Astrocyte (in vitro differentiated cells and primary cell): ENCODE data around the gene PDLIM5. TPM values are rescaled to one million over a fixed set of nuclear protein-coding genes. Genes with fewer than 3 reads are reported as not detected.
A peak's percentile ranks its signal among the peaks of the same experiment; 100 is the strongest.

Source experiments
- DNase-seq: peaks from one replicate; pipeline ENCODE4 v3.0.0-alpha.2; 2010; ENCODE audit warnings: low read depth
- FAIRE-seq: peaks from 2 replicates; lab custom pipeline; 2011; peaks lifted over from hg19 to GRCh38; lab: Jason Lieb, UNC
- H2AFZ ChIP-seq: 2 replicates; pipeline ENCODE4 v1.6.0; 2012; ENCODE audit warnings: low read depth, low read length, inconsistent platforms
- H3K27ac ChIP-seq: 2 replicates; pipeline ENCODE4 v1.5.1; 2011; ENCODE audit warnings: low read depth, low read length, inconsistent platforms
- H3K27me3 ChIP-seq: 2 replicates; pipeline ENCODE4 v1.6.0; 2011; ENCODE audit warnings: low read length, inconsistent platforms; ENCODE audit not compliant: insufficient read depth
- H3K36me3 ChIP-seq: 2 replicates; pipeline ENCODE4 v1.5.1; 2011; ENCODE audit warnings: low read length, inconsistent platforms; ENCODE audit not compliant: insufficient read depth
- H3K4me1 ChIP-seq: 2 replicates; pipeline ENCODE4 v1.5.1; 2011; ENCODE audit warnings: low read length, inconsistent platforms; ENCODE audit not compliant: insufficient read depth
- H3K4me2 ChIP-seq: 2 replicates; pipeline ENCODE4 v1.6.0; 2012; ENCODE audit warnings: low read length, inconsistent platforms
- H3K4me3 ChIP-seq: 2 replicates; pipeline ENCODE4 v1.5.1; 2011; ENCODE audit warnings: low read depth, mild to moderate bottlenecking, low read length, inconsistent platforms; ENCODE audit not compliant: insufficient read depth
- H3K79me2 ChIP-seq: 2 replicates; pipeline ENCODE4 v1.6.0; 2012; ENCODE audit warnings: mild to moderate bottlenecking, low read length, inconsistent platforms; ENCODE audit not compliant: insufficient read depth
- H3K9ac ChIP-seq: 2 replicates; pipeline ENCODE4 v1.6.0; 2012; ENCODE audit warnings: mild to moderate bottlenecking, low read length, inconsistent platforms
- H3K9me3 ChIP-seq: 2 replicates; pipeline ENCODE4 v1.5.1; 2012; ENCODE audit warnings: low read depth, mild to moderate bottlenecking, low read length, inconsistent platforms; ENCODE audit not compliant: insufficient read depth
- H4K20me1 ChIP-seq: 2 replicates; pipeline ENCODE4 v1.6.0; 2012; ENCODE audit warnings: low read length, inconsistent platforms; ENCODE audit not compliant: insufficient read depth
- H3K27ac Mint-ChIP-seq: one replicate; pipeline ENCODE4 v1.8.0; 2021; ENCODE audit warnings: mild to moderate bottlenecking, mixed read lengths; ENCODE audit not compliant: unreplicated experiment
- H3K27me3 Mint-ChIP-seq: one replicate; pipeline ENCODE4 v1.8.0; 2021; ENCODE audit warnings: low read depth, mixed read lengths; ENCODE audit not compliant: unreplicated experiment
- H3K36me3 Mint-ChIP-seq: one replicate; pipeline ENCODE4 v1.8.0; 2021; ENCODE audit warnings: low read depth, mixed read lengths; ENCODE audit not compliant: unreplicated experiment
- H3K4me1 Mint-ChIP-seq: one replicate; pipeline ENCODE4 v1.8.0; 2021; ENCODE audit warnings: low read depth, mixed read lengths; ENCODE audit not compliant: unreplicated experiment
- H3K4me3 Mint-ChIP-seq: one replicate; pipeline ENCODE4 v1.8.0; 2021; ENCODE audit warnings: mild to moderate bottlenecking, moderate library complexity, mixed read lengths; ENCODE audit not compliant: unreplicated experiment
- H3K9me3 Mint-ChIP-seq: one replicate; pipeline ENCODE4 v1.8.0; 2021; ENCODE audit warnings: mild to moderate bottlenecking, mixed read lengths; ENCODE audit not compliant: unreplicated experiment
- CTCF ChIP-seq: IDR thresholded peaks from 2 replicates; pipeline ENCODE4 v1.5.1; 2011; ENCODE audit warnings: low read depth, mild to moderate bottlenecking, inconsistent platforms, low read length, moderate library complexity; ENCODE audit not compliant: insufficient read depth
- EZH2 ChIP-seq: IDR thresholded peaks from 2 replicates; pipeline ENCODE4 v1.6.1; 2012; ENCODE audit warnings: mild to moderate bottlenecking, low read length, inconsistent platforms; ENCODE audit not compliant: insufficient read depth
- total RNA-seq: library from RNA; stranded (reverse); gene quantifications from 2 replicates; pipeline ENCODE4 v1.2.1, GENCODE V29; 2021

PDLIM5 gene
- total RNA-seq, 1 donor from 2014 or later = 181 TPM

GRCh38 chr4:94410678-94411206 lies 41.0 kb upstream of the PDLIM5 start:
- H3K4me2 ChIP-seq = no peak overlapping the region
- H3K9ac ChIP-seq = no peak overlapping the region
- no peak overlapping the region for H2AFZ ChIP-seq
- no peak overlapping the region for H3K27ac Mint-ChIP-seq
- no peaks in the 10 kb centered on the region for H3K27me3 ChIP-seq
- peaks cover 30% of the 10 kb centered on the region for H3K4me1 ChIP-seq
- FAIRE-seq = peak; percentile 37
- no peak overlapping the region for H3K4me3 ChIP-seq
- no peaks in the 10 kb centered on the region for H3K9me3 Mint-ChIP-seq
- no peaks in the 10 kb centered on the region for H3K36me3 Mint-ChIP-seq
- no peaks in the 10 kb centered on the region for H3K9me3 ChIP-seq
- no peaks in the 10 kb centered on the region for H3K27me3 Mint-ChIP-seq
- no peak for TF ChIP-seq CTCF
- TF ChIP-seq EZH2 = no peak
- no peak for DNase-seq
- H4K20me1 ChIP-seq = no peaks in the 10 kb centered on the region
- H3K4me3 Mint-ChIP-seq = no peak overlapping the region
- H3K27ac ChIP-seq = no peak overlapping the region
- H3K36me3 ChIP-seq = no peaks in the 10 kb centered on the region
- peaks cover 33% of the 10 kb centered on the region for H3K4me1 Mint-ChIP-seq
- no peaks in the 10 kb centered on the region for H3K79me2 ChIP-seq

GRCh38 chr4:94411296-94411695 lies 40.4 kb upstream of the PDLIM5 start:
- H3K9ac ChIP-seq = no peak overlapping the region

More at GRCh38 chr4:94411296-94411695, 40.4 kb upstream of the PDLIM5 start:
- no peaks in the 10 kb centered on the region for H3K36me3 ChIP-seq
- Mint-ChIP-seq H3K4me3 (no peak overlapping the region), H3K9me3 (no peaks in the 10 kb centered on the region), H3K4me1 (peaks cover 33% of the 10 kb centered on the region), H3K27me3 (no peaks in the 10 kb centered on the region), H3K27ac (no peak overlapping the region), H3K36me3 (no peaks in the 10 kb centered on the region)
- FAIRE-seq = no peak
- H3K27ac ChIP-seq = no peak overlapping the region
- no peak for DNase-seq
- no peaks in the 10 kb centered on the region for H4K20me1 ChIP-seq
- H3K4me1 ChIP-seq = peaks cover 30% of the 10 kb centered on the region
- H3K79me2 ChIP-seq = no peaks in the 10 kb centered on the region
- H3K27me3 ChIP-seq = no peaks in the 10 kb centered on the region
- H3K9me3 ChIP-seq = no peaks in the 10 kb centered on the region
- no peak overlapping the region for H3K4me3 ChIP-seq
- no peak overlapping the region for H2AFZ ChIP-seq
- H3K4me2 ChIP-seq = no peak overlapping the region
- no peak for TF ChIP-seq EZH2
- no peak for TF ChIP-seq CTCF
